H1 (cell line): Measurements from ENCODE around the gene FAM177A1. TPM values are rescaled to one million over a fixed set of nuclear protein-coding genes. Genes with fewer than 3 reads are reported as not detected.

Source experiments
- CTCF ChIA-PET: fragments of 300-600 bp; sonication (Branson Sonifier 250); formaldehyde crosslinking; loops from one replicate; lab custom pipeline; 2021; ENCODE audit not compliant: partially characterized antibody; lab: Charles Lee
- POLR2A ChIA-PET: fragments of 300-600 bp; sonication (Branson Sonifier 250); formaldehyde crosslinking; loops from one replicate; lab custom pipeline; 2021; ENCODE audit warnings: inconsistent platforms; ENCODE audit not compliant: partially characterized antibody; lab: Charles Lee
- DNase-seq, 2 experiments: peaks; one replicate each; pipeline versions ENCODE4 v3.0.0 to v3.0.0-alpha.2; 2010 to 2022; ENCODE audit warnings: low spot score in 2 of 2, low read depth in 1 of 2, mixed read lengths in 1 of 2
- FAIRE-seq: peaks from 2 replicates; lab custom pipeline; 2011; peaks lifted over from hg19 to GRCh38; lab: Jason Lieb, UNC
- H2AFZ ChIP-seq: 2 replicates; pipeline ENCODE4 v1.8.1; 2012; ENCODE audit warnings: low read length, inconsistent platforms
- H2AK5ac ChIP-seq: 2 replicates; pipeline ENCODE4 v1.6.1; 2013; ENCODE audit warnings: low read depth, low read length
- H2BK120ac ChIP-seq: replicated peaks from 2 replicates; pipeline ENCODE3; 2013; ENCODE audit warnings: low read depth, low read length, inconsistent platforms
- H2BK12ac ChIP-seq: 2 replicates; pipeline ENCODE4 v1.6.1; 2013; ENCODE audit warnings: low read depth, low read length
- H2BK15ac ChIP-seq: 2 replicates; pipeline ENCODE4 v1.6.1; 2013; ENCODE audit warnings: low read length
- H2BK20ac ChIP-seq: 2 replicates; pipeline ENCODE4 v1.6.1; 2013; ENCODE audit warnings: low read length
- H2BK5ac ChIP-seq: 2 replicates; pipeline ENCODE4 v1.6.1; 2013; ENCODE audit warnings: low read depth, low read length
- H3K14ac ChIP-seq: 2 replicates; pipeline ENCODE4 v1.6.1; 2013; ENCODE audit warnings: inconsistent platforms; ENCODE audit not compliant: insufficient read length
- H3K18ac ChIP-seq: 2 replicates; pipeline ENCODE4 v1.6.1; 2013; ENCODE audit warnings: low read length; ENCODE audit errors: extremely low read depth
- H3K23ac ChIP-seq: 2 replicates; pipeline ENCODE4 v1.6.1; 2013; ENCODE audit warnings: inconsistent platforms; ENCODE audit not compliant: insufficient read length
- H3K23me2 ChIP-seq: 2 replicates; pipeline ENCODE4 v1.6.1; 2013; ENCODE audit warnings: low read depth, low read length
- H3K27ac ChIP-seq: 2 replicates; pipeline ENCODE4 v1.6.1; 2011; ENCODE audit warnings: low read depth, low read length, inconsistent platforms
- H3K27me3 ChIP-seq, 4 experiments: replicated peaks in 1 of 4; 1 replicate in 1 of 4; 2 replicates in 3 of 4; pipeline versions ENCODE4 v1.6.1 to v1.8.1; 2011 to 2013; ENCODE audit warnings: low read length in 3 of 4, mild to moderate bottlenecking in 3 of 4, inconsistent platforms in 2 of 4, mixed read lengths in 2 of 4, moderate library complexity in 1 of 4; ENCODE audit not compliant: control insufficient read depth in 3 of 4, insufficient read depth in 3 of 4; ENCODE audit errors: extremely low read depth in 1 of 4
- H3K36me3 ChIP-seq, 4 experiments: 2 replicates each; pipeline versions ENCODE4 v1.6.1 to v1.8.1; 2011 to 2013; ENCODE audit warnings: mild to moderate bottlenecking in 4 of 4, low read length in 3 of 4, moderate library complexity in 2 of 4, control low read depth in 1 of 4, inconsistent platforms in 1 of 4; ENCODE audit not compliant: insufficient read depth in 4 of 4, control insufficient read depth in 2 of 4
- H3K4ac ChIP-seq: replicated peaks from 2 replicates; pipeline ENCODE3; 2013; ENCODE audit warnings: low read length, low read depth, mixed read lengths, inconsistent platforms; ENCODE audit not compliant: insufficient read length
- H3K4me1 ChIP-seq, 4 experiments: replicated peaks in 1 of 4; 1 replicate in 1 of 4; 2 replicates in 3 of 4; pipeline versions ENCODE4 v1.6.1 to v1.8.1; 2011 to 2013; ENCODE audit warnings: low read length in 3 of 4, inconsistent platforms in 2 of 4, mixed read lengths in 1 of 4; ENCODE audit not compliant: insufficient read depth in 4 of 4, control insufficient read depth in 3 of 4
- H3K4me2 ChIP-seq, 2 experiments: 2 replicates each; pipeline versions ENCODE4 v1.6.1 to v1.8.1; 2011 to 2013; ENCODE audit warnings: low read depth in 2 of 2, low read length in 2 of 2, control low read depth in 1 of 2, inconsistent platforms in 1 of 2, mild to moderate bottlenecking in 1 of 2; ENCODE audit not compliant: insufficient read depth in 1 of 2
- H3K4me3 ChIP-seq, 4 experiments: fragments of 200-600, 300-600 bp in 1 of 4; sonication (generic), shearing (Covaris generic), sonication (Bioruptor Twin) in 1 of 4; 2 replicates each; pipeline versions ENCODE4 v1.5.1 to v1.8.1; 2011 to 2016; ENCODE audit warnings: low read length in 4 of 4, low read depth in 3 of 4, control low read depth in 2 of 4, inconsistent platforms in 2 of 4, mild to moderate bottlenecking in 2 of 4, mixed read lengths in 1 of 4, moderate library complexity in 1 of 4; ENCODE audit not compliant: insufficient read depth in 2 of 4; ENCODE audit errors: extremely low read depth in 1 of 4
- H3K56ac ChIP-seq: replicated peaks from 2 replicates; pipeline ENCODE3; 2013; ENCODE audit warnings: low read depth, mild to moderate bottlenecking, mixed read lengths, low read length, inconsistent platforms; ENCODE audit not compliant: insufficient read length
- H3K79me1 ChIP-seq: 2 replicates; pipeline ENCODE4 v1.6.1; 2013; ENCODE audit warnings: low read depth, low read length, control low read depth
- H3K79me2 ChIP-seq, 2 experiments: 2 replicates each; pipeline versions ENCODE4 v1.6.1 to v1.8.1; 2012 to 2013; ENCODE audit warnings: low read length in 2 of 2, mild to moderate bottlenecking in 2 of 2, inconsistent platforms in 1 of 2; ENCODE audit not compliant: insufficient read depth in 2 of 2, control insufficient read depth in 1 of 2
- H3K9ac ChIP-seq, 4 experiments: replicated peaks in 1 of 4; 1 replicate in 1 of 4; 2 replicates in 3 of 4; pipeline versions ENCODE4 v1.6.1 to v1.8.1; 2011 to 2013; ENCODE audit warnings: low read depth in 3 of 4, low read length in 3 of 4, control low read depth in 2 of 4, mild to moderate bottlenecking in 2 of 4, moderate library complexity in 2 of 4, inconsistent platforms in 1 of 4; ENCODE audit errors: extremely low read depth in 1 of 4
- H3K9me3 ChIP-seq, 2 experiments: 2 replicates each; pipeline versions ENCODE4 v1.6.1 to v1.8.1; 2012 to 2013; ENCODE audit warnings: mild to moderate bottlenecking in 2 of 2, moderate library complexity in 2 of 2, control low read depth in 1 of 2, inconsistent platforms in 1 of 2, low read depth in 1 of 2, low read length in 1 of 2, mixed read lengths in 1 of 2; ENCODE audit not compliant: insufficient read depth in 2 of 2
- H4K20me1 ChIP-seq, 2 experiments: replicated peaks in 1 of 2; 2 replicates each; pipeline versions ENCODE3 to v1.8.1; 2011 to 2013; ENCODE audit warnings: inconsistent platforms in 2 of 2, low read length in 2 of 2, mild to moderate bottlenecking in 1 of 2; ENCODE audit not compliant: insufficient read depth in 2 of 2, control insufficient read depth in 1 of 2
- H4K5ac ChIP-seq: 2 replicates; pipeline ENCODE4 v1.6.1; 2013; ENCODE audit warnings: low read length, low read depth, mixed read lengths, inconsistent platforms; ENCODE audit not compliant: insufficient read length
- H4K8ac ChIP-seq: 2 replicates; pipeline ENCODE4 v1.8.0; 2013; ENCODE audit warnings: mild to moderate bottlenecking, moderate library complexity, low read length, inconsistent platforms; ENCODE audit not compliant: insufficient read depth; ENCODE audit errors: extremely low read depth
- H4K91ac ChIP-seq: replicated peaks from 2 replicates; pipeline ENCODE3; 2013; ENCODE audit warnings: low read length, mixed read lengths, inconsistent platforms; ENCODE audit not compliant: insufficient read length
- WGBS, 2 experiments: shearing (Covaris generic) in 1 of 2; methylation state at CpG; one replicate each; pipeline versions ENCODE4 v1.1.6 to v1.1.7; 2013 to 2015; ENCODE audit warnings: low lambda C conversion rate in 2 of 2, mixed read lengths in 2 of 2, inconsistent platforms in 1 of 2, low coverage in 1 of 2, missing lambda C conversion rate in 1 of 2; ENCODE audit not compliant: insufficient replicate concordance in 2 of 2, insufficient coverage in 1 of 2, insufficient read length in 1 of 2; ENCODE audit errors: extremely low coverage in 1 of 2, missing lambda C conversion rate in 1 of 2; 5-methylcytosine and 5-hydroxymethylcytosine counted together
- polyA plus RNA-seq, 7 experiments: library from polyadenylated mRNA; depleted of rRNA in 3 of 7; stranded (reverse) in 5 of 7; unstranded in 2 of 7; fragments of >200 nt in 5 of 7; fragments of 200-250 nt in 2 of 7; gene quantifications; 1 replicate in 5 of 7; 2 replicates in 1 of 7; 4 replicates in 1 of 7; pipeline versions ENCODE4 v1.2.1 to v1.2.3, GENCODE V29; 2011 to 2013; ENCODE audit warnings: missing spikeins in 2 of 7, mixed read lengths in 2 of 7
- total RNA-seq: library from RNA; stranded (reverse); fragmentation: NEBNext Ultra II Directional; extraction: Animal tissue kit (Norgen Biotek cat#: 25700); gene quantifications from 2 replicates; pipeline ENCODE4 v1.2.1, GENCODE V29; 2021
- TF ChIP-seq, protein P1 (sequence below): IDR thresholded peaks from 2 replicates; pipeline ENCODE4 v1.6.1; 2011; ENCODE audit warnings: low read length, improper control_type of control experiment

The FAM177A1 gene
- total and polyA plus RNA-seq, 2 of the 8 experiments (the other 6 are each of a cell fraction or from before 2014, with no cell fraction given), result 11.3 to 34.0 TPM

DNA sequence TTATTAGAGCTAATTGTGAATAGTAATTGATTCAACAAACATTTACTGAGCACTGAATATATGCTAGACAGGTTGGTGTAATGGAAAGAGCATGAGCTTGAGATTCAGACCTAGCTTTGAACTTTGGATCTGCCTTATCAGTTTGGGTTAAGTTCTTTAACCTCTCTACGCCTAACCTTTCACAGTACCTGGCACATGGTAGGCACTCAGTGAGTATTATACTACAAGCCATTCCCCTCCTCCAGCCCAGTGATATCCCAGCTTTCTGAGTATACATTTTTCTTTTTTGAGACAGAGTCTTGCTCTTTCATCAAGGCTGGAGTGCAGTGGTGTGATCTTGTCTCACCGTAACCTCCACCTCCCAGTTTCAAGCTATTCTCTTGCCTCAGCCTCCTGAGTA, 32.0 kb downstream of the FAM177A1 start:
- H3K9me3 ChIP-seq, result no peaks in the 10 kb centered on the region
- FAIRE-seq, result no peak
- no peak overlapping the region for H3K56ac ChIP-seq
- no peaks in the 10 kb centered on the region for H3K79me2 ChIP-seq
- ChIA-PET CTCF (interaction anchor here (0.6 to 2.2 kb wide), 4 partner anchors 14 to 405 kb away, joined by 3 to 4 read pairs (median 4); no protein-coding TSS in a partner anchor), POLR2A (interaction anchor here (0.8 kb wide), 1 partner anchor 9 kb away, joined by 4 read pairs; no protein-coding TSS in a partner anchor)
- H3K23me2 ChIP-seq, result no peaks in the 10 kb centered on the region
- no peak overlapping the region for H2BK15ac ChIP-seq
- H3K4ac ChIP-seq, result no peak overlapping the region
- no peak overlapping the region for H2BK5ac ChIP-seq
- H3K14ac ChIP-seq, result no peak overlapping the region
- no peak overlapping the region for H3K4me2 ChIP-seq
- no peaks in the 10 kb centered on the region for H3K79me1 ChIP-seq
- no peak overlapping the region for H2BK20ac ChIP-seq
- H3K9ac ChIP-seq, result no peak overlapping the region
- no peak overlapping the region for H3K27ac ChIP-seq
- H3K36me3 ChIP-seq, result peaks cover 0 to 20% (median 0%) of the 10 kb centered on the region in 4 experiments; a peak in 2 of 8 replicates
- no peak overlapping the region for H2BK120ac ChIP-seq
- no peaks in the 10 kb centered on the region for H4K20me1 ChIP-seq
- no peak overlapping the region for H4K91ac ChIP-seq
- TF ChIP-seq, protein P1, sequence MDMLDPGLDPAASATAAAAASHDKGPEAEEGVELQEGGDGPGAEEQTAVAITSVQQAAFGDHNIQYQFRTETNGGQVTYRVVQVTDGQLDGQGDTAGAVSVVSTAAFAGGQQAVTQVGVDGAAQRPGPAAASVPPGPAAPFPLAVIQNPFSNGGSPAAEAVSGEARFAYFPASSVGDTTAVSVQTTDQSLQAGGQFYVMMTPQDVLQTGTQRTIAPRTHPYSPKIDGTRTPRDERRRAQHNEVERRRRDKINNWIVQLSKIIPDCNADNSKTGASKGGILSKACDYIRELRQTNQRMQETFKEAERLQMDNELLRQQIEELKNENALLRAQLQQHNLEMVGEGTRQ, result no peak
- H3K4me3 ChIP-seq, result no peak overlapping the region
- H2AK5ac ChIP-seq, result no peak overlapping the region
- 97% methylated on average over 2 of the region's 2 CpGs; no CpG with 5 or more reads in 1 of the 2 experiments for WGBS, 2 experiments
- H3K18ac ChIP-seq, result no peak overlapping the region
- H3K27me3 ChIP-seq, result no peaks in the 10 kb centered on the region
- DNase-seq, result no peak
- H4K8ac ChIP-seq, result no peak overlapping the region
- H3K4me1 ChIP-seq, result no peaks in the 10 kb centered on the region
- H4K5ac ChIP-seq, result no peak overlapping the region
- H2AFZ ChIP-seq, result no peak overlapping the region
- no peak overlapping the region for H3K23ac ChIP-seq
- H2BK12ac ChIP-seq, result no peak overlapping the region
